ENCODE measurements around the gene MYO15B.

- no peak for TF ChIP-seq CTCF (conservative IDR thresholded peaks at IDR 0.05; ENCODE audit: low read depth, low read length)
- TF ChIP-seq ELK1 (IDR thresholded peaks at IDR 0.05; ENCODE audit: borderline replicate concordance, low read depth, low read length) = no peak
- TF ChIP-seq POLR2A (IDR thresholded peaks at IDR 0.05; ENCODE audit: low read depth, low read length) = no peak
Measured at GRCh38 chr17:75552425-75553294, 34.9 kb upstream of the MYO15B start.

Measured in IMR-90 (cell line).